H1 (cell line): ENCODE data around the gene RPL41.

ENCODE experiments used
- EGR1 ChIP-seq: IDR thresholded peaks from 2 replicates; pipeline ENCODE4 v1.6.1; 2011; ENCODE audit warnings: low read depth, low read length, borderline replicate concordance
- EZH2 ChIP-seq: fragments of 200-600 bp; sonication (generic); IDR thresholded peaks from 2 replicates; pipeline ENCODE4 v1.7.1; 2012; ENCODE audit warnings: low read depth, mild to moderate bottlenecking, moderate library complexity, low read length, inconsistent platforms; ENCODE audit not compliant: severe bottlenecking
- GTF2F1 ChIP-seq: IDR thresholded peaks from 2 replicates; pipeline ENCODE4 v1.6.1; 2012; ENCODE audit warnings: low read depth, low read length, improper control_type of control experiment, borderline replicate concordance
- NRF1 ChIP-seq: IDR thresholded peaks from 2 replicates; pipeline ENCODE4 v1.6.1; 2011; ENCODE audit warnings: mild to moderate bottlenecking, low read depth, low read length, improper control_type of control experiment
- POLR2A ChIP-seq, 2 experiments: IDR thresholded peaks; 1 replicate in 1 of 2; 2 replicates in 1 of 2; pipeline ENCODE4 v1.6.1; 2011; ENCODE audit warnings: low read depth in 2 of 2, low read length in 2 of 2, mild to moderate bottlenecking in 2 of 2; ENCODE audit errors: control extremely low read depth in 1 of 2
- TF ChIP-seq, protein P1 (sequence below): IDR thresholded peaks from 2 replicates; pipeline ENCODE4 v1.6.1; 2011; ENCODE audit warnings: low read length, improper control_type of control experiment
- TF ChIP-seq, protein P2 (sequence below), 3 experiments: IDR thresholded peaks; 1 replicate in 2 of 3; 2 replicates in 1 of 3; pipeline versions ENCODE4 v1.5.1 to v1.6.1; 2011; ENCODE audit warnings: low read length in 3 of 3, mild to moderate bottlenecking in 3 of 3, inconsistent platforms in 2 of 3, low read depth in 1 of 3, moderate library complexity in 1 of 3; ENCODE audit not compliant: insufficient read depth in 1 of 3; ENCODE audit errors: control extremely low read depth in 1 of 3

GRCh38 chr12:56152132-56152755 is 35.8 kb downstream of the RPL41 start, which contains the start of gene MYL6B:
- TF ChIP-seq GTF2F1: no peak
- TF ChIP-seq EGR1: no peak
- peak; percentile 46 to 59; a peak in 2 of 3 replicates for TF ChIP-seq POLR2A (IDR thresholded peaks at IDR 0.05; ENCODE audit: control extremely low read depth in 1 of 2, low read depth in 2 of 2, low read length in 2 of 2)
- TF ChIP-seq, protein P1, sequence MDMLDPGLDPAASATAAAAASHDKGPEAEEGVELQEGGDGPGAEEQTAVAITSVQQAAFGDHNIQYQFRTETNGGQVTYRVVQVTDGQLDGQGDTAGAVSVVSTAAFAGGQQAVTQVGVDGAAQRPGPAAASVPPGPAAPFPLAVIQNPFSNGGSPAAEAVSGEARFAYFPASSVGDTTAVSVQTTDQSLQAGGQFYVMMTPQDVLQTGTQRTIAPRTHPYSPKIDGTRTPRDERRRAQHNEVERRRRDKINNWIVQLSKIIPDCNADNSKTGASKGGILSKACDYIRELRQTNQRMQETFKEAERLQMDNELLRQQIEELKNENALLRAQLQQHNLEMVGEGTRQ: no peak
- TF ChIP-seq, protein P2, sequence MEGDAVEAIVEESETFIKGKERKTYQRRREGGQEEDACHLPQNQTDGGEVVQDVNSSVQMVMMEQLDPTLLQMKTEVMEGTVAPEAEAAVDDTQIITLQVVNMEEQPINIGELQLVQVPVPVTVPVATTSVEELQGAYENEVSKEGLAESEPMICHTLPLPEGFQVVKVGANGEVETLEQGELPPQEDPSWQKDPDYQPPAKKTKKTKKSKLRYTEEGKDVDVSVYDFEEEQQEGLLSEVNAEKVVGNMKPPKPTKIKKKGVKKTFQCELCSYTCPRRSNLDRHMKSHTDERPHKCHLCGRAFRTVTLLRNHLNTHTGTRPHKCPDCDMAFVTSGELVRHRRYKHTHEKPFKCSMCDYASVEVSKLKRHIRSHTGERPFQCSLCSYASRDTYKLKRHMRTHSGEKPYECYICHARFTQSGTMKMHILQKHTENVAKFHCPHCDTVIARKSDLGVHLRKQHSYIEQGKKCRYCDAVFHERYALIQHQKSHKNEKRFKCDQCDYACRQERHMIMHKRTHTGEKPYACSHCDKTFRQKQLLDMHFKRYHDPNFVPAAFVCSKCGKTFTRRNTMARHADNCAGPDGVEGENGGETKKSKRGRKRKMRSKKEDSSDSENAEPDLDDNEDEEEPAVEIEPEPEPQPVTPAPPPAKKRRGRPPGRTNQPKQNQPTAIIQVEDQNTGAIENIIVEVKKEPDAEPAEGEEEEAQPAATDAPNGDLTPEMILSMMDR (IDR thresholded peaks at IDR 0.05; ENCODE audit: control extremely low read depth in 1 of 3, insufficient read depth in 1 of 3, low read depth in 1 of 3, low read length in 3 of 3): no peak
- no peak for TF ChIP-seq EZH2
- no peak for TF ChIP-seq NRF1
